Ovary (tissue), 9 donors: Measurements from ENCODE around the gene FBXO9. TPM values are rescaled to one million over a fixed set of nuclear protein-coding genes. Genes with fewer than 3 reads are reported as not detected.
"Not testable (repeated sequence)": the region's sequence is repeated elsewhere in the genome, so short reads cannot be mapped to it uniquely, and the experiment has no call there.

Experiments
- DNase-seq, 5 donors: peaks; one replicate each; pipeline ENCODE4 v3.0.0-alpha.2; 2019 to 2020
- H3K27ac ChIP-seq, 2 donors: fragments of 200-600 bp; one replicate each; pipeline versions ENCODE4 v1.5.1 to v1.8.0; 2019 to 2022
- H3K27me3 ChIP-seq: fragments of 200-600 bp; one replicate; pipeline ENCODE4 v1.8.0; 2022
- H3K36me3 ChIP-seq: fragments of 200-600 bp; sonication (generic); one replicate; pipeline ENCODE4 v1.5.1; 2019
- H3K4me1 ChIP-seq: one replicate; pipeline ENCODE4 v1.8.1; 2013; ENCODE audit warnings: mild to moderate bottlenecking, moderate library complexity; ENCODE audit not compliant: insufficient read depth
- H3K4me3 ChIP-seq: fragments of 200-600 bp; sonication (generic); one replicate; pipeline ENCODE4 v1.5.1; 2017
- H3K9me3 ChIP-seq, 2 donors: fragments of 200-600 bp in 1 of 2; sonication (generic) in 1 of 2; one replicate each; pipeline versions ENCODE4 v1.5.1 to v1.8.1; 2013 to 2019; ENCODE audit warnings: mild to moderate bottlenecking in 1 of 2, moderate library complexity in 1 of 2
- EP300 ChIP-seq: sonication (generic); formaldehyde crosslinking; IDR thresholded peaks from one replicate; pipeline ENCODE4 v1.6.1; 2017; ENCODE audit warnings: antibody characterized with exemption
- POLR2A ChIP-seq: fragments of 450-650 bp; IDR thresholded peaks from one replicate; pipeline ENCODE4 v1.6.1; 2017; ENCODE audit warnings: antibody characterized with exemption, mild to moderate bottlenecking, moderate library complexity
- WGBS, 3 donors: extraction: QIAGEN DNeasy Blood & Tissue Kit in 1 of 3; methylation state at CpG; one replicate each; pipeline versions ENCODE4 v1.1.5 to v1.1.7; 2013 to 2017; 5-methylcytosine and 5-hydroxymethylcytosine counted together
- intact Hi-C, 4 donors: fragments of 100-400 bp; cut with DNase I; formaldehyde crosslinking; loops; one replicate each; pipeline versions ENCODE4 v1.11.0 to v1.15.1; 2022 to 2023
- polyA plus RNA-seq, 2 donors: library from polyadenylated mRNA; stranded (reverse); fragments of 200-250 nt in 1 of 2; fragments of 350-450 nt in 1 of 2; fragmentation: Illumina TruSeq in 1 of 2; extraction: RNeasy Lipid Tissue Mini Kit (QIAGEN cat#74804) in 1 of 2; gene quantifications; one replicate each; pipeline ENCODE4 v1.2.3, GENCODE V29; 2013 to 2014
- total RNA-seq, 7 donors: library from RNA; depleted of rRNA in 2 of 7; stranded (reverse); fragments of >200 nt in 2 of 7; fragmentation: NEBNext Ultra II Directional in 3 of 7; extraction: Animal tissue kit (Norgen Biotek cat#: 25700) in 3 of 7; gene quantifications; one replicate each; pipeline versions ENCODE4 v1.1.0 to v1.2.4, GENCODE V29; 2016 to 2023
- TF ChIP-seq, protein P1 (sequence below), 3 donors: fragments of 450-650 bp in 2 of 3; fragments of 200-600 bp in 1 of 3; IDR thresholded peaks; one replicate each; pipeline versions ENCODE4 v1.5.1 to v1.8.0; 2016 to 2022; ENCODE audit warnings: antibody characterized with exemption in 3 of 3, mild to moderate bottlenecking in 1 of 3
- donor health status: DM: no; HTN: no; CAD: no; lungs with moderate emphysema.
- donor health status: DM: no; HTN: no; CAD: no.
- donor health status: Bipolar disorder and iron deficiency.
- donor health status: DM: yes; HTN: yes; CAD: no.
- donor health status: DM: no; HTN: no; CAD: no.
- donor health status: DM: yes; HTN: yes; CAD: no.

Gene FBXO9
- total and polyA plus RNA-seq, 9 donors: 31.6 to 86.3 (median 71.6) TPM

- no peak overlapping the region for H3K27ac ChIP-seq
- no peaks in the 10 kb centered on the region for H3K36me3 ChIP-seq
- intact Hi-C loops: no loop called here
- no peaks in the 10 kb centered on the region for H3K9me3 ChIP-seq
- no peak overlapping the region for H3K4me3 ChIP-seq
- H3K27me3 ChIP-seq: no peaks in the 10 kb centered on the region
- no peak for DNase-seq
- TF ChIP-seq POLR2A (no peak), EP300 (no peak)
- TF ChIP-seq, protein P1, sequence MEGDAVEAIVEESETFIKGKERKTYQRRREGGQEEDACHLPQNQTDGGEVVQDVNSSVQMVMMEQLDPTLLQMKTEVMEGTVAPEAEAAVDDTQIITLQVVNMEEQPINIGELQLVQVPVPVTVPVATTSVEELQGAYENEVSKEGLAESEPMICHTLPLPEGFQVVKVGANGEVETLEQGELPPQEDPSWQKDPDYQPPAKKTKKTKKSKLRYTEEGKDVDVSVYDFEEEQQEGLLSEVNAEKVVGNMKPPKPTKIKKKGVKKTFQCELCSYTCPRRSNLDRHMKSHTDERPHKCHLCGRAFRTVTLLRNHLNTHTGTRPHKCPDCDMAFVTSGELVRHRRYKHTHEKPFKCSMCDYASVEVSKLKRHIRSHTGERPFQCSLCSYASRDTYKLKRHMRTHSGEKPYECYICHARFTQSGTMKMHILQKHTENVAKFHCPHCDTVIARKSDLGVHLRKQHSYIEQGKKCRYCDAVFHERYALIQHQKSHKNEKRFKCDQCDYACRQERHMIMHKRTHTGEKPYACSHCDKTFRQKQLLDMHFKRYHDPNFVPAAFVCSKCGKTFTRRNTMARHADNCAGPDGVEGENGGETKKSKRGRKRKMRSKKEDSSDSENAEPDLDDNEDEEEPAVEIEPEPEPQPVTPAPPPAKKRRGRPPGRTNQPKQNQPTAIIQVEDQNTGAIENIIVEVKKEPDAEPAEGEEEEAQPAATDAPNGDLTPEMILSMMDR (IDR thresholded peaks at IDR 0.05): no peak
- 78 to 100% (median 95%) methylated on average over 1 of the region's 1 CpG for WGBS, 3 donors
- H3K4me1 ChIP-seq: peaks cover 4% of the 10 kb centered on the region
Measured at GRCh38 chr6:53045891-53046673, 19.1 kb upstream of the FBXO9 start.

DNA sequence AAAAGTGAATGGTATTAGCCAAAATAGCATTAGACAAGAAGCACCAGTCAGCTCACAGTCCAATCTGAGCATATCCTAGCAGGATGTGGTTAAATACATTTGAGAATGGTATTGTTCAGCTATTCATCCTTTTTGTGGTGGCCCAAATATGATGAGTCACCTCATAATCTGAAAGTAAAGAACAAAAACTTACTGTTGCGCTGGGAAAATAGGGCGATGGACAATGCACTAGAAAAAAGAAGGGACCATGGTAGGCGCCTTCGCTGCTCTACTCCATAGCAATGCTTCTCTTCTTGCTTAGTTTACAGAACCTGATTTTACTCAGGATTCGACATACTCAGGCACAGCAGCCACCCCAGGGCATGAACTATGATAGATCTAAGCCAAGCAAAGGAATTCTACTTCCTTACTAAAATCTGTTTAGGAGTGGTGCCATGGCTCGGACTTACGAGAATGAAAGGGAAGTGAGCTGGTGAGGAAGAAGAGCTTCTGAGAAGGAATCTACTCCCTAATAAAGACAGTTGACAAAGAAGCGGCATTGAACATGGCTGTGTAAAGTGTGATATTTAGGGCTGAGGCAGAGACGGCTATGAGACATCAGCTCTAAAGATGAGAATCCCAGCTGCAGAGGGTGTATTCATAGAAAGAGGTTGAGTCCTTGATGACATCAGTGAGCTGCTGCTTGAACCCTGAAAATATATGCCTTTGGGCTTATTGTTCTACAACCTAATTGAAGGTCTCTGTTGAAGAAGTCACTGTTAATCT is 16.6 kb upstream of the FBXO9 start:
- Histone ChIP-seq H3K27me3 (no peaks in the 10 kb centered on the region), H3K4me3 (no peak overlapping the region), H3K9me3 (no peaks in the 10 kb centered on the region), H3K27ac (no peak overlapping the region), H3K4me1 (peaks cover 2% of the 10 kb centered on the region), H3K36me3 (no peaks in the 10 kb centered on the region)
- no peak for DNase-seq
- TF ChIP-seq, protein P1 (IDR thresholded peaks at IDR 0.05): no peak
- TF ChIP-seq EP300 (no peak), POLR2A (no peak)
- WGBS, 3 donors: 83 to 90% (median 89%) methylated on average over 9 of the region's 9 CpGs
- intact Hi-C loops: no loop called here

DNA sequence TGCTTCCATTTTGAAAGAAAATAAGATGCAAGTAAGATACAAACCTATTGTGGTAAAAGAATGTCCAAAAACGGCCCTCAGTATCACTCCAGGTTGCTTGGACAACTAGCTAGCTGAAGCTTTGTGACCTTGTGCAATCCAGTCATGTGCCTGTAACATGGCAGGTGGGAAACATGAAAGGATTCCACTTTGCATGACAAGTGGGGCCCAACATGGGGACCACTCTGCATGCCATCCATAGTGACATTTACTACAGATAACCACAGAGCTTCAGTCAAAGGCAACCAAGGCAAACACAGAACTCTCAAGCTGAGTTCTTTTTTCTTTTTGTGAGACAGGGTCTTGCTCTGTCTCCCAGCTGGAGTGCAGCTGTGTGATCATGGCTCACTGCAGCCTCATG is 15.8 kb upstream of the FBXO9 start:
- Histone ChIP-seq H3K27me3 (no peaks in the 10 kb centered on the region), H3K9me3 (no peaks in the 10 kb centered on the region), H3K4me1 (no peaks in the 10 kb centered on the region), H3K4me3 (no peak overlapping the region), H3K27ac (no peak overlapping the region), H3K36me3 (no peaks in the 10 kb centered on the region)
- no peak for TF ChIP-seq POLR2A
- TF ChIP-seq EP300: no peak
- TF ChIP-seq, protein P1 (IDR thresholded peaks at IDR 0.05): no peak
- intact Hi-C loops: no loop called here
- no peak for DNase-seq
- WGBS, 3 donors: 71 to 81% (median 72%) methylated on average over 1 of the region's 1 CpG

DNA sequence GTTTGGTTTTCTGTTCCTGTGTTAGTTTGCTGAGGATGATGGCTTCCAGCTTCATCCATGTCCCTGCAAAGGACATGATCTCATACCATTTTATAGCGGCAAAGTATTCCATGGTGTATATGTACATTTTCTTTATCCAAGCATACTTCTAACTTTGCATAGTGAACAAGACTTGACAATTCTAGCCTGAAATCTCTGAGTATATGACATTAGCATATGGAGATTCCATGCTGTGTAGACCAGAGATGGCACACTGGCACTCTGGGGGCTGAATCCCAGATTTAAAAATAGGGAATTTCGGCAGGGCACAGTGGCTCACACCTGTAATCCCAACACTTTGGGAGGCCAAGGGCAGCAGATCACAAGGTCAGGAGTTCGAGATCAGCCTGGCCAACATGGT is 13.1 kb upstream of the FBXO9 start:
- H3K36me3 ChIP-seq, H3K9me3 ChIP-seq, H3K27ac ChIP-seq, intact Hi-C loops, DNase-seq, H3K4me1 ChIP-seq, H3K4me3 ChIP-seq, H3K27me3 ChIP-seq: not testable (repeated sequence)
- WGBS, 3 donors: 97 to 99% (median 98%) methylated on average over 3 of the region's 3 CpGs

DNA sequence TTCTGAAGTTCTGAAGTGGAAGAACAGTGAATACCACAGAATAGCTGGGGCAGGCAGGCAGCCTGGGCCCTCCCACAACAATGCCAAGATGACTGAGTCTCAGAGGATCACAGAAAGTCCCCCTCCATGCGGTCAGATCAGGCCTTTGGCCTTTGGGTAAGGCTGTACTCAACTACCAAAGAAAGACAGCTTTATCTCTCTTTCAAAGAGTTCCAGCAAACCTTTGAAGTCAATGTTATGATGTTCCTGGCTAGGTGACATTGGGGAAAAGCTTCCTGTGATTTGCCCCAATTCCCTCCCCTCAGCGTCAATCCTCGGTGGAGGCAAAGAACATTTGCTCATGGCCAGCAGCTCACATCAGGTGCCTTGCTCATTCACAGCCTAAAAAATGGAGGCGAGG is 10.7 kb upstream of the FBXO9 start:
- intact Hi-C loops: no loop called here
- 76 to 88% (median 84%) methylated on average over 4 of the region's 4 CpGs for WGBS, 3 donors
- no peak overlapping the region for H3K4me3 ChIP-seq
- DNase-seq: no peak
- peaks cover 8% of the 10 kb centered on the region for H3K4me1 ChIP-seq
- TF ChIP-seq POLR2A: no peak
- TF ChIP-seq, protein P1 (IDR thresholded peaks at IDR 0.05): no peak
- no peak for TF ChIP-seq EP300
- no peak overlapping the region for H3K27ac ChIP-seq
- no peaks in the 10 kb centered on the region for H3K27me3 ChIP-seq
- no peaks in the 10 kb centered on the region for H3K9me3 ChIP-seq
- H3K36me3 ChIP-seq: no peaks in the 10 kb centered on the region
